ENCODE data around the gene DYNC2I2. TPM values are rescaled to one million over a fixed set of nuclear protein-coding genes. Genes with fewer than 3 reads are reported as not detected.

DYNC2I2 gene
- total RNA-seq, 2 experiments from 2014 or later, result 24.3 to 25.6 TPM

DNA sequence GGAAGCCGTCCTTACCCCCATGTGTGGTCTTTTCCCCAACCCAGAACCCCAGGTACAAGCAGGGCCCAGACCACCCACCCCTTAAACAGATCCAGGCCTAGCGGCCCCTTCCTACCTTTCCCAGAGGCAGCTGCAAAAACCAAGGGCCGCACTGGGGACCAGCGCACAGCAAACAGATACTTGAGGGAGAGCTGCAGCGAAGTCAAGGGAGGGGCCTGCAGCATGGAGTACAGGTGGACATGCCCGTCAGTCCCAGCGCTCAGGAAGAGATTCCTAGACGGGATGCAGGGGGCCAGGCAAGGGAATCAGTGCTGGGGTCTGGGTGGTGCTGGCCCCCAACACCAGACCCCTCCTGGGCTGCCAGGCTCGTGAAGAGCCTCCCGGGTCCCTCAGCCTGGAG is 22.5 kb downstream of the DYNC2I2 start:
- intact Hi-C loops (cut with micrococcal nuclease), result no loop called here
- H3K27me3 Mint-ChIP-seq, result no peaks in the 10 kb centered on the region
- H3K27ac Mint-ChIP-seq, result no peak overlapping the region
- CTCF ChIA-PET, result no interaction called here
- H3K36me3 Mint-ChIP-seq (ENCODE audit: low read depth), result peaks cover 14% of the 10 kb centered on the region
- POLR2A ChIA-PET, result no interaction called here
- no peaks in the 10 kb centered on the region for H3K4me1 Mint-ChIP-seq (ENCODE audit: low read depth)
- DNase-seq (no peak), ATAC-seq (no peak)
- TF ChIP-seq, protein P1, sequence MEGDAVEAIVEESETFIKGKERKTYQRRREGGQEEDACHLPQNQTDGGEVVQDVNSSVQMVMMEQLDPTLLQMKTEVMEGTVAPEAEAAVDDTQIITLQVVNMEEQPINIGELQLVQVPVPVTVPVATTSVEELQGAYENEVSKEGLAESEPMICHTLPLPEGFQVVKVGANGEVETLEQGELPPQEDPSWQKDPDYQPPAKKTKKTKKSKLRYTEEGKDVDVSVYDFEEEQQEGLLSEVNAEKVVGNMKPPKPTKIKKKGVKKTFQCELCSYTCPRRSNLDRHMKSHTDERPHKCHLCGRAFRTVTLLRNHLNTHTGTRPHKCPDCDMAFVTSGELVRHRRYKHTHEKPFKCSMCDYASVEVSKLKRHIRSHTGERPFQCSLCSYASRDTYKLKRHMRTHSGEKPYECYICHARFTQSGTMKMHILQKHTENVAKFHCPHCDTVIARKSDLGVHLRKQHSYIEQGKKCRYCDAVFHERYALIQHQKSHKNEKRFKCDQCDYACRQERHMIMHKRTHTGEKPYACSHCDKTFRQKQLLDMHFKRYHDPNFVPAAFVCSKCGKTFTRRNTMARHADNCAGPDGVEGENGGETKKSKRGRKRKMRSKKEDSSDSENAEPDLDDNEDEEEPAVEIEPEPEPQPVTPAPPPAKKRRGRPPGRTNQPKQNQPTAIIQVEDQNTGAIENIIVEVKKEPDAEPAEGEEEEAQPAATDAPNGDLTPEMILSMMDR (IDR thresholded peaks at IDR 0.05), result no peak
- no peak overlapping the region for H3K4me3 Mint-ChIP-seq
- no peaks in the 10 kb centered on the region for H3K9me3 Mint-ChIP-seq

DNA sequence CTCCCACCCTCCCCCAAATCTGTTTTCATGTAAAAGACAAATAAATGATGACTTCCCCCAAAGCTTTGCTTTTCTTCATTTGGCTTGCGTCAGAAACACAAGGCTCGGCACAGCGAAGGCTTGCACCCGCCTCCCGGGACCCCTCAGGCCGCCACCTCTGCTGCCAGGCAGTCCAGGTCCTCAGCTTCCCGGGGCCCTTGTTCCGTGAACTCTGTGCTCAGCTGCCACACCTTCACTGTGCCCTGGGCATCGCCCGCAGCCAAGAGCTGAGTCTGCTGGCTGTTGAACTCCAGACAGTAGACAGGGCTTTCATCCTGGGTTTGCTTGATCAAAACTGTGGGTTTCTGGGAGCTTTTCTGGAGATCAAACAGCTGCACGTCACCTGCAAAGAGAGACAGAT is 23.0 kb downstream of the DYNC2I2 start:
- POLR2A ChIA-PET, result no interaction called here
- Mint-ChIP-seq H3K27ac (no peak overlapping the region), H3K36me3 (ENCODE audit: low read depth) (peaks cover 16% of the 10 kb centered on the region), H3K9me3 (no peaks in the 10 kb centered on the region), H3K4me3 (no peak overlapping the region), H3K4me1 (ENCODE audit: low read depth) (no peaks in the 10 kb centered on the region), H3K27me3 (no peaks in the 10 kb centered on the region)
- ATAC-seq (no peak), DNase-seq (no peak)
- intact Hi-C loops (cut with micrococcal nuclease), result no loop called here
- CTCF ChIA-PET, result no interaction called here
- TF ChIP-seq, protein P1 (IDR thresholded peaks at IDR 0.05), result no peak

DNA sequence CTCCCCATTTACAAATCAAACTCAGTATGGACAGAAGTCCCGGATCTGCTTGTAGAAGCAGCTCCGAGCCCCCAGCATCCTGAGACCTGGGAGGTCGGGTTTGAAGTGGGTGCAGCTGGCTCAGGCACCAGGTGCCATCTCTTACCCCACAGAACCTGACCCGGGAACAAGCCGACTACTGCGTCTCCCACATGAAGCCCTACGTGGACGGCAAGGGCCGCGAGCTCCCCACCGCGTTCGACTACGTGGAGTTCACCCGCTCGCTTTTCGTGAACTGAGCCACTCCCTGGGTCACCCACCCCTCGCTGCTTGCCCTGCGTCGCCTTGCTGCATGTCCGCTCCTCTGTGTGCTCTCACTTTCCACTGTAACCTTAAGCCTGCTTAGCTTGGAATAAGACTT is 23.6 kb downstream of the DYNC2I2 start:
- ATAC-seq (no peak), DNase-seq (no peak)
- Mint-ChIP-seq H3K9me3 (no peaks in the 10 kb centered on the region), H3K36me3 (ENCODE audit: low read depth) (peaks cover 13% of the 10 kb centered on the region), H3K27ac (no peak overlapping the region), H3K4me1 (ENCODE audit: low read depth) (no peaks in the 10 kb centered on the region), H3K4me3 (no peak overlapping the region), H3K27me3 (no peaks in the 10 kb centered on the region)
- intact Hi-C loops (cut with micrococcal nuclease), result no loop called here
- TF ChIP-seq, protein P1 (IDR thresholded peaks at IDR 0.05), result no peak
- POLR2A ChIA-PET, result no interaction called here
- CTCF ChIA-PET, result no interaction called here

DNA sequence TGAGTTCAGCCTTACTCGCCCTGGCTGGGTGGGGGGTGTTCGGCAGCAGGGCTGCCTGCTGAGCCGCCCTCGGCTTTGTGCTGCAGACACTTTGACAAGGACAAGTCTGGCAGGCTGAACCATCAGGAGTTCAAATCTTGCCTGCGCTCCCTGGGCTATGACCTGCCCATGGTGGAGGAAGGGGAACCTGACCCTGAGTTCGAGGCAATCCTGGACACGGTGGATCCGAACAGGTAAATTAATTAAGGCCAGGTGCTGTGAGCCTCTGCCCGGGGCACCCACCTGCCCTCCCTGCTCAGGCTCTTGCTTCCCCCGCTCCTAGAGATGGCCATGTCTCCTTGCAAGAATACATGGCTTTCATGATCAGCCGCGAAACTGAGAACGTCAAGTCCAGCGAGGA is 24.2 kb downstream of the DYNC2I2 start:
- H3K27me3 Mint-ChIP-seq, result no peaks in the 10 kb centered on the region
- TF ChIP-seq, protein P1 (IDR thresholded peaks at IDR 0.05), result no peak
- intact Hi-C loops (cut with micrococcal nuclease), result no loop called here
- no peaks in the 10 kb centered on the region for H3K4me1 Mint-ChIP-seq (ENCODE audit: low read depth)
- no peak overlapping the region for H3K4me3 Mint-ChIP-seq
- ChIA-PET CTCF (no interaction called here), POLR2A (interaction anchor here (0.9 to 1.0 kb wide), 2 partner anchors 12 to 63 kb away, joined by 3 read pairs; no protein-coding TSS in a partner anchor)
- DNase-seq, result no peak
- H3K36me3 Mint-ChIP-seq (ENCODE audit: low read depth), result peaks cover 16% of the 10 kb centered on the region
- H3K9me3 Mint-ChIP-seq, result no peaks in the 10 kb centered on the region
- H3K27ac Mint-ChIP-seq, result no peak overlapping the region
- no peak for ATAC-seq

DNA sequence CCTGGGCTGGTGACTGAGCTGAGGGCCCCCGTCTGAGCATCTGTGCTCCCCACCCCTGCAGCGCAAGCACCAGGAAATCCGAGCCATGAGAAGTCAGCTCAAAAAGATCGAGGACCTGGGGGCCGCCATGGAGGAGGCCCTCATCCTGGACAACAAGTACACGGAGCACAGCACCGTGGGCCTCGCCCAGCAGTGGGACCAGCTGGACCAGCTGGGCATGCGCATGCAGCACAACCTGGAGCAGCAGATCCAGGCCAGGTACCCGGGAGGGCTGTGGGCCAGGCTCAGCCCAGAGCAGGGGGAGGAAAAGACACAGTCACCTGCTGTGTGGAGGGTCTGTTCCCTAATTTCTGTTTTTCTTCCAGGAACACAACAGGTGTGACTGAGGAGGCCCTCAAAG is 24.6 kb downstream of the DYNC2I2 start:
- intact Hi-C loops (cut with micrococcal nuclease), result no loop called here

More for the DNA sequence above, 24.6 kb downstream of the DYNC2I2 start:
- H3K4me3 Mint-ChIP-seq, result no peak overlapping the region
- no peak overlapping the region for H3K27ac Mint-ChIP-seq
- no peaks in the 10 kb centered on the region for H3K9me3 Mint-ChIP-seq
- ATAC-seq (no peak), DNase-seq (no peak)
- POLR2A ChIA-PET, result interaction anchor here (0.9 to 1.0 kb wide), 2 partner anchors 12 to 64 kb away, joined by 3 read pairs; no protein-coding TSS in a partner anchor
- TF ChIP-seq, protein P1 (IDR thresholded peaks at IDR 0.05), result no peak
- CTCF ChIA-PET, result no interaction called here
- H3K36me3 Mint-ChIP-seq (ENCODE audit: low read depth), result peaks cover 16% of the 10 kb centered on the region
- H3K27me3 Mint-ChIP-seq, result no peaks in the 10 kb centered on the region
- H3K4me1 Mint-ChIP-seq (ENCODE audit: low read depth), result no peaks in the 10 kb centered on the region
